D721Med (cell line): Measurements from ENCODE around the gene WNK1.
A peak's percentile ranks its signal among the peaks of the same experiment; 100 is the strongest.
"Not testable (repeated sequence)": the region's sequence is repeated elsewhere in the genome, so short reads cannot be mapped to it uniquely, and the experiment has no call there.

Experiments used
- DNase-seq: peaks from one replicate; pipeline ENCODE4 v3.0.0; 2011; ENCODE audit warnings: low spot score; ENCODE audit not compliant: insufficient read length
- FAIRE-seq: peaks from 2 replicates; lab custom pipeline; 2011; peaks lifted over from hg19 to GRCh38; lab: Jason Lieb, UNC
- CTCF ChIP-seq: IDR thresholded peaks from 2 replicates; pipeline ENCODE4 v1.5.1; 2012; ENCODE audit warnings: mild to moderate bottlenecking, control low read depth; ENCODE audit not compliant: insufficient read depth; ENCODE audit errors: missing control alignments

WNK1 gene

GRCh38 chr12:774051-774614 lies 21.8 kb downstream of the WNK1 start:
- no peak for TF ChIP-seq CTCF
- FAIRE-seq (peak; percentile 60), DNase-seq (no peak)

- not testable (repeated sequence) for DNase-seq, FAIRE-seq
These were observed 23.8 kb downstream of the WNK1 start for GRCh38 chr12:775973-776771.

GRCh38 chr12:776772-777373 lies 24.5 kb downstream of the WNK1 start:
- not testable (repeated sequence) for FAIRE-seq, DNase-seq

GRCh38 chr12:777550-778047 lies 25.2 kb downstream of the WNK1 start:
- TF ChIP-seq CTCF: no peak
- no peak for FAIRE-seq

GRCh38 chr12:778615-779014 lies 26.2 kb downstream of the WNK1 start:
- DNase-seq (no peak), FAIRE-seq (no peak)
- TF ChIP-seq CTCF: no peak

More at GRCh38 chr12:777550-778047, 25.2 kb downstream of the WNK1 start:
- DNase-seq: no peak

- DNase-seq: no peak
- no peak for TF ChIP-seq CTCF
- FAIRE-seq: no peak
These were observed 27.7 kb downstream of the WNK1 start for GRCh38 chr12:779745-780734.

GRCh38 chr12:780750-781379 lies 28.5 kb downstream of the WNK1 start:
- DNase-seq (no peak), FAIRE-seq (peak; percentile 44)
- TF ChIP-seq CTCF: no peak
